ENCODE data around the gene UBE2Z. TPM values are rescaled to one million over a fixed set of nuclear protein-coding genes. Genes with fewer than 3 reads are reported as not detected.
A peak's percentile ranks its signal among the peaks of the same experiment; 100 is the strongest.

Gene UBE2Z
- total and polyA plus RNA-seq, 2 of the 13 experiments (the other 11 are each of a cell fraction or from before 2014, with no cell fraction given) = 63.2 to 122 TPM

DNA sequence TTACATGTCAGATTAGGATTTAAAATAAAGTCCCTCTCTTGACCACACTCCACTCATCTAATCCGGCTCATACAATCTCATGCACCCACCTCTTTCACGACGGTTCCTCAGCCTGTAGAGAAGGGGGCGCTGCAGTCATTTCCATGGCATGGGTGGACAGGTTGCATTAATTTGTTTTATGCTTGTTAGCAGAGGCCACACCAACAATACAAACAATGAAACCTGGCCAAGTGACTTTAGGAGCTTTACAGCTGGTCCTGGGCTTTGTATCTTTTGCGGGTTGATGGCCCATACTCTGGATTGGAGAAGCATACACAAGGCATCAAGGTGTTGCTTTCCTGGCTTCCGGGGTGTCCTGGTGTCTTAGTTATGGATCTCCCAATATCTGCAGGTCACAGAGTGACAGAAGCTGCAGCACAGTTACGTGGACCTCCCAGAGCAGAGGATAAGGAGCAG lies 46.1 kb downstream of the UBE2Z start (continued):
- TF ChIP-seq TSC22D2 (CRISPR knock-in tag; IDR thresholded peaks at IDR 0.05; ENCODE audit: borderline replicate concordance) (no peak), ZNF629 (CRISPR knock-in tag; conservative IDR thresholded peaks at IDR 0.05) (peak; percentile 68), IKZF1 (IDR thresholded peaks at IDR 0.05) (no peak), TOPORS (CRISPR knock-in tag; IDR thresholded peaks at IDR 0.05) (no peak), TP53 (CRISPR knock-in tag; conservative IDR thresholded peaks at IDR 0.05) (no peak), KDM4B (CRISPR knock-in tag; IDR thresholded peaks at IDR 0.05) (peak; percentile 73; the same call in 1 of the 2 replicates), ZNF724P (CRISPR knock-in tag; IDR thresholded peaks at IDR 0.05; ENCODE audit: borderline replicate concordance) (no peak), ZFY (CRISPR knock-in tag; IDR thresholded peaks at IDR 0.05) (0 out of 2 replicates have a peak, but pooled peaks have one; percentile 12), ELF3 (CRISPR knock-in tag; IDR thresholded peaks at IDR 0.05) (peak; percentile 53; the same call in 1 of the 2 replicates), ZNF234 (CRISPR knock-in tag; conservative IDR thresholded peaks at IDR 0.05) (no peak), ZNF101 (CRISPR knock-in tag; IDR thresholded peaks at IDR 0.05; ENCODE audit: borderline replicate concordance, low read depth) (no peak), TRIM24 (CRISPR knock-in tag; IDR thresholded peaks at IDR 0.05) (no peak), NR3C1 (CRISPR knock-in tag; IDR thresholded peaks at IDR 0.05) (no peak), ARNT (IDR thresholded peaks at IDR 0.05) (no peak)
- TF ChIP-seq, protein P1, sequence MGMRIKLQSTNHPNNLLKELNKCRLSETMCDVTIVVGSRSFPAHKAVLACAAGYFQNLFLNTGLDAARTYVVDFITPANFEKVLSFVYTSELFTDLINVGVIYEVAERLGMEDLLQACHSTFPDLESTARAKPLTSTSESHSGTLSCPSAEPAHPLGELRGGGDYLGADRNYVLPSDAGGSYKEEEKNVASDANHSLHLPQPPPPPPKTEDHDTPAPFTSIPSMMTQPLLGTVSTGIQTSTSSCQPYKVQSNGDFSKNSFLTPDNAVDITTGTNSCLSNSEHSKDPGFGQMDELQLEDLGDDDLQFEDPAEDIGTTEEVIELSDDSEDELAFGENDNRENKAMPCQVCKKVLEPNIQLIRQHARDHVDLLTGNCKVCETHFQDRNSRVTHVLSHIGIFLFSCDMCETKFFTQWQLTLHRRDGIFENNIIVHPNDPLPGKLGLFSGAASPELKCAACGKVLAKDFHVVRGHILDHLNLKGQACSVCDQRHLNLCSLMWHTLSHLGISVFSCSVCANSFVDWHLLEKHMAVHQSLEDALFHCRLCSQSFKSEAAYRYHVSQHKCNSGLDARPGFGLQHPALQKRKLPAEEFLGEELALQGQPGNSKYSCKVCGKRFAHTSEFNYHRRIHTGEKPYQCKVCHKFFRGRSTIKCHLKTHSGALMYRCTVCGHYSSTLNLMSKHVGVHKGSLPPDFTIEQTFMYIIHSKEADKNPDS (CRISPR knock-in tag; IDR thresholded peaks at IDR 0.05) = 0 out of 2 replicates have a peak, but pooled peaks have one; percentile 30
- TF ChIP-seq, protein P2, sequence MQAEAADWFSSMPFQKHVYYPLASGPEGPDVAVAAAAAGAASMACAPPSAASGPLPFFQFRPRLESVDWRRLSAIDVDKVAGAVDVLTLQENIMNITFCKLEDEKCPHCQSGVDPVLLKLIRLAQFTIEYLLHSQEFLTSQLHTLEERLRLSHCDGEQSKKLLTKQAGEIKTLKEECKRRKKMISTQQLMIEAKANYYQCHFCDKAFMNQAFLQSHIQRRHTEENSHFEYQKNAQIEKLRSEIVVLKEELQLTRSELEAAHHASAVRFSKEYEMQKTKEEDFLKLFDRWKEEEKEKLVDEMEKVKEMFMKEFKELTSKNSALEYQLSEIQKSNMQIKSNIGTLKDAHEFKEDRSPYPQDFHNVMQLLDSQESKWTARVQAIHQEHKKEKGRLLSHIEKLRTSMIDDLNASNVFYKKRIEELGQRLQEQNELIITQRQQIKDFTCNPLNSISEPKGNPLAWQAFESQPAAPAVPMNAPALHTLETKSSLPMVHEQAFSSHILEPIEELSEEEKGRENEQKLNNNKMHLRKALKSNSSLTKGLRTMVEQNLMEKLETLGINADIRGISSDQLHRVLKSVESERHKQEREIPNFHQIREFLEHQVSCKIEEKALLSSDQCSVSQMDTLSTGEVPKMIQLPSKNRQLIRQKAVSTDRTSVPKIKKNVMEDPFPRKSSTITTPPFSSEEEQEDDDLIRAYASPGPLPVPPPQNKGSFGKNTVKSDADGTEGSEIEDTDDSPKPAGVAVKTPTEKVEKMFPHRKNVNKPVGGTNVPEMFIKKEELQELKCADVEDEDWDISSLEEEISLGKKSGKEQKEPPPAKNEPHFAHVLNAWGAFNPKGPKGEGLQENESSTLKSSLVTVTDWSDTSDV (CRISPR knock-in tag; IDR thresholded peaks at IDR 0.05) = no peak
- TF ChIP-seq, protein P3, sequence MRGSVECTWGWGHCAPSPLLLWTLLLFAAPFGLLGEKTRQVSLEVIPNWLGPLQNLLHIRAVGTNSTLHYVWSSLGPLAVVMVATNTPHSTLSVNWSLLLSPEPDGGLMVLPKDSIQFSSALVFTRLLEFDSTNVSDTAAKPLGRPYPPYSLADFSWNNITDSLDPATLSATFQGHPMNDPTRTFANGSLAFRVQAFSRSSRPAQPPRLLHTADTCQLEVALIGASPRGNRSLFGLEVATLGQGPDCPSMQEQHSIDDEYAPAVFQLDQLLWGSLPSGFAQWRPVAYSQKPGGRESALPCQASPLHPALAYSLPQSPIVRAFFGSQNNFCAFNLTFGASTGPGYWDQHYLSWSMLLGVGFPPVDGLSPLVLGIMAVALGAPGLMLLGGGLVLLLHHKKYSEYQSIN (CRISPR knock-in tag; IDR thresholded peaks at IDR 0.05; ENCODE audit: borderline replicate concordance) = no peak
- TF ChIP-seq, protein P4, sequence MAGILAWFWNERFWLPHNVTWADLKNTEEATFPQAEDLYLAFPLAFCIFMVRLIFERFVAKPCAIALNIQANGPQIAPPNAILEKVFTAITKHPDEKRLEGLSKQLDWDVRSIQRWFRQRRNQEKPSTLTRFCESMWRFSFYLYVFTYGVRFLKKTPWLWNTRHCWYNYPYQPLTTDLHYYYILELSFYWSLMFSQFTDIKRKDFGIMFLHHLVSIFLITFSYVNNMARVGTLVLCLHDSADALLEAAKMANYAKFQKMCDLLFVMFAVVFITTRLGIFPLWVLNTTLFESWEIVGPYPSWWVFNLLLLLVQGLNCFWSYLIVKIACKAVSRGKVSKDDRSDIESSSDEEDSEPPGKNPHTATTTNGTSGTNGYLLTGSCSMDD (CRISPR knock-in tag; IDR thresholded peaks at IDR 0.05) = no peak
- TF ChIP-seq, protein P5, sequence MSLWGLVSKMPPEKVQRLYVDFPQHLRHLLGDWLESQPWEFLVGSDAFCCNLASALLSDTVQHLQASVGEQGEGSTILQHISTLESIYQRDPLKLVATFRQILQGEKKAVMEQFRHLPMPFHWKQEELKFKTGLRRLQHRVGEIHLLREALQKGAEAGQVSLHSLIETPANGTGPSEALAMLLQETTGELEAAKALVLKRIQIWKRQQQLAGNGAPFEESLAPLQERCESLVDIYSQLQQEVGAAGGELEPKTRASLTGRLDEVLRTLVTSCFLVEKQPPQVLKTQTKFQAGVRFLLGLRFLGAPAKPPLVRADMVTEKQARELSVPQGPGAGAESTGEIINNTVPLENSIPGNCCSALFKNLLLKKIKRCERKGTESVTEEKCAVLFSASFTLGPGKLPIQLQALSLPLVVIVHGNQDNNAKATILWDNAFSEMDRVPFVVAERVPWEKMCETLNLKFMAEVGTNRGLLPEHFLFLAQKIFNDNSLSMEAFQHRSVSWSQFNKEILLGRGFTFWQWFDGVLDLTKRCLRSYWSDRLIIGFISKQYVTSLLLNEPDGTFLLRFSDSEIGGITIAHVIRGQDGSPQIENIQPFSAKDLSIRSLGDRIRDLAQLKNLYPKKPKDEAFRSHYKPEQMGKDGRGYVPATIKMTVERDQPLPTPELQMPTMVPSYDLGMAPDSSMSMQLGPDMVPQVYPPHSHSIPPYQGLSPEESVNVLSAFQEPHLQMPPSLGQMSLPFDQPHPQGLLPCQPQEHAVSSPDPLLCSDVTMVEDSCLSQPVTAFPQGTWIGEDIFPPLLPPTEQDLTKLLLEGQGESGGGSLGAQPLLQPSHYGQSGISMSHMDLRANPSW (CRISPR knock-in tag; IDR thresholded peaks at IDR 0.05; ENCODE audit: borderline replicate concordance) = no peak
- TF ChIP-seq, protein P6, sequence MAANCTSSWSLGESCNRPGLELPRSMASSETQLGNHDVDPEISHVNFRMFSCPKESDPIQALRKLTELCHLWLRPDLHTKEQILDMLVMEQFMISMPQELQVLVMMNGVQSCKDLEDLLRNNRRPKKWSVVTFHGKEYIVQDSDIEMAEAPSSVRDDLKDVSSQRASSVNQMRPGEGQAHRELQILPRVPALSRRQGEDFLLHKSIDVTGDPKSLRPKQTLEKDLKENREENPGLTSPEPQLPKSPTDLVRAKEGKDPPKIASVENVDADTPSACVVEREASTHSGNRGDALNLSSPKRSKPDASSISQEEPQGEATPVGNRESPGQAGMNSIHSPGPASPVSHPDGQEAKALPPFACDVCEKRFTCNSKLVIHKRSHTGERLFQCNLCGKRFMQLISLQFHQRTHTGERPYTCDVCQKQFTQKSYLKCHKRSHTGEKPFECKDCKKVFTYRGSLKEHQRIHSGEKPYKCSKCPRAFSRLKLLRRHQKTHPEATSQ (CRISPR knock-in tag; IDR thresholded peaks at IDR 0.05; ENCODE audit: borderline replicate concordance) = no peak

All from HepG2 (cell line).